Nephron progenitor cell (in vitro differentiated cells): Measurements from ENCODE around the gene ERCC6.

Experiments
- DNase-seq: peaks from one replicate; pipeline ENCODE4 v3.0.0; 2021
- H3K27ac Mint-ChIP-seq: 2 replicates; pipeline ENCODE4 v1.8.0; 2021; ENCODE audit warnings: mild to moderate bottlenecking, moderate library complexity, mixed read lengths
- H3K27me3 Mint-ChIP-seq: 2 replicates; pipeline ENCODE4 v1.8.0; 2021; ENCODE audit warnings: mild to moderate bottlenecking, low read depth, mixed read lengths; ENCODE audit not compliant: poor library complexity
- H3K36me3 Mint-ChIP-seq: 2 replicates; pipeline ENCODE4 v1.8.0; 2021; ENCODE audit warnings: low read depth, mixed read lengths
- H3K4me1 Mint-ChIP-seq: 2 replicates; pipeline ENCODE4 v1.8.0; 2021; ENCODE audit warnings: mixed read lengths
- H3K4me3 Mint-ChIP-seq: 2 replicates; pipeline ENCODE4 v1.8.0; 2021; ENCODE audit warnings: mild to moderate bottlenecking, moderate library complexity, mixed read lengths
- H3K9me3 Mint-ChIP-seq: 2 replicates; pipeline ENCODE4 v1.8.0; 2021; ENCODE audit warnings: mild to moderate bottlenecking, moderate library complexity, mixed read lengths
- TF ChIP-seq, protein P1 (sequence below): fragments of 200-600 bp; sonication (generic); IDR thresholded peaks from 2 replicates; pipeline ENCODE4 v1.5.0; 2021; ENCODE audit warnings: antibody characterized with exemption

ERCC6 gene

DNA sequence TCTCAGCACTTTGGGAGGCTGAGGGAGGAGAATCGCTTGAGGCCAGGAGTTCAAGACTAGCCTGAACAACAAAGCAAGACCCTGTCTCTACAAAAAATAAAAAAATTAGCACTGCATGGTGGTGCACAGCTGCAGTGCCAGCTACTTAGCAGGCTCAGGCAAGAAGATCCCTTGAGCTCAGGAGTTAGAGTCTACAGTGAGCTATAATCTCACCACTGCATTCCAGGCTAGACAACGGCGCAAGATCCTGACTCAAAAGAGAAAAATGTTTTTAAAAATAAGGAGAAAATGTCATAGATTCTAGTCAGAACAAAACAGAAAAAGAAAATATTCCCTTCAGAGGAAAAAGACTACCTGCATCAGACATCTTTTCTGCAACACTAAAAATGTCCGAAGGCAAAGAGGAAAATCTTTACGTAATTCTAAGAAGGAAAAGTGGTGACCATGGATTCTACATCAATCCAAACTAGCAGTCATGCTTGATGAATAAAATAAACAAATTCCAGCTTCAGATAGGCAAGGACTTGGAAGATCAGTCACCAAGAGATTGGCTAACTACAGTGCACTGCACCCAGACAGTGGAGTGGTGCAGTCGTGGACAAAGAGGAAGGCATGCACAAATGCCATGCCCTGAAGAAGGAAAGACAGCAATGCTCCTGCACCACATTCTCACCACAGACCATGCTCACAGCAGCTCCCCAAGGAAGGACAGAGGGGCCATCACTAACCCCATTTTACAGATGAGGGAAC, 54.3 kb downstream of the ERCC6 start:
- H3K36me3 Mint-ChIP-seq, result peaks cover 36% of the 10 kb centered on the region
- peaks cover 19% of the 10 kb centered on the region for H3K9me3 Mint-ChIP-seq
- TF ChIP-seq, protein P1, sequence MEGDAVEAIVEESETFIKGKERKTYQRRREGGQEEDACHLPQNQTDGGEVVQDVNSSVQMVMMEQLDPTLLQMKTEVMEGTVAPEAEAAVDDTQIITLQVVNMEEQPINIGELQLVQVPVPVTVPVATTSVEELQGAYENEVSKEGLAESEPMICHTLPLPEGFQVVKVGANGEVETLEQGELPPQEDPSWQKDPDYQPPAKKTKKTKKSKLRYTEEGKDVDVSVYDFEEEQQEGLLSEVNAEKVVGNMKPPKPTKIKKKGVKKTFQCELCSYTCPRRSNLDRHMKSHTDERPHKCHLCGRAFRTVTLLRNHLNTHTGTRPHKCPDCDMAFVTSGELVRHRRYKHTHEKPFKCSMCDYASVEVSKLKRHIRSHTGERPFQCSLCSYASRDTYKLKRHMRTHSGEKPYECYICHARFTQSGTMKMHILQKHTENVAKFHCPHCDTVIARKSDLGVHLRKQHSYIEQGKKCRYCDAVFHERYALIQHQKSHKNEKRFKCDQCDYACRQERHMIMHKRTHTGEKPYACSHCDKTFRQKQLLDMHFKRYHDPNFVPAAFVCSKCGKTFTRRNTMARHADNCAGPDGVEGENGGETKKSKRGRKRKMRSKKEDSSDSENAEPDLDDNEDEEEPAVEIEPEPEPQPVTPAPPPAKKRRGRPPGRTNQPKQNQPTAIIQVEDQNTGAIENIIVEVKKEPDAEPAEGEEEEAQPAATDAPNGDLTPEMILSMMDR, result no peak
- DNase-seq, result no peak
- no peak overlapping the region for H3K4me3 Mint-ChIP-seq
- peaks cover 53% of the 10 kb centered on the region for H3K4me1 Mint-ChIP-seq
- H3K27ac Mint-ChIP-seq, result no peak overlapping the region
- peaks cover 6% of the 10 kb centered on the region for H3K27me3 Mint-ChIP-seq

DNA sequence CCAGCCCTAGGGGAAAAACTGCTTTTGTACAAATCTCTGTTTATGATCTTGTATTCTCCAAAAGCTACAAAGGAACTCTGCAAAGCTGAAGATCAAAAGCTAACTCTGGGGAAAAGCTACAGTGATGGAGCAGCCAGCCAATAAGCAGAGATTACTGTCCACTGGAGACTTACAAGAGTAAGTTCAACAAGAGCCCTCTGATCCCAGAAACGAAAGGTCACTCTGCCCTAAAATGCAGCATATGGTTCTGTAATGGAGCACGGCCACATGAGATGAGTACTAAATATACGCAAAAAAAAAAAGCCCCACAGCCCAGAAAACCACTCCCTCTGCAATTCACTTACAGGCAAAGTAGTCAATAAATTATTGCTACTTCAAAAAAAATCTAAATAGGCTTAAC, 60.1 kb downstream of the ERCC6 start:
- Mint-ChIP-seq H3K36me3 (peaks cover 89% of the 10 kb centered on the region), H3K27me3 (peaks cover 9% of the 10 kb centered on the region), H3K4me3 (no peak overlapping the region), H3K27ac (peak overlapping the region; percentile 24), H3K9me3 (peaks cover 19% of the 10 kb centered on the region), H3K4me1 (peaks cover 16% of the 10 kb centered on the region)
- DNase-seq, result no peak
- TF ChIP-seq, protein P1, result no peak

DNA sequence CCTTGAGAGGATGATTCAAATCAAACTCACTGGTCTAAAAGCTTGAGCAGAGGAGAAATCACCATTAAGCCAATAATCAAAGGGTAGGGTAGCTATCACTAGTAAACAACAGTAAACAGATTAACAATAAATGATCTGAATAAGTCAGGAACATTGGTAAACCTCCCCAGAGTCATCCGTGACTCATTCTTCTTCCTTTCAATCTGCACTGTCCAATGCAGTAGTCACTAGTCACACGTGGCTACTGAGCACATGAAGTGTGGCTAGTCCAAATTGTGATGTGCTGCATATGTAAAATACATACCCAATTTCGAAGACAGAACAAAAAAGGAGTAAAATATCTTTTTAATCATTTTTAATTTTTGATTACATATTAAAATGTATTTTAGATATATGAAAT, 64.0 kb downstream of the ERCC6 start:
- no peak for DNase-seq
- no peak overlapping the region for H3K27ac Mint-ChIP-seq
- TF ChIP-seq, protein P1, result no peak
- H3K36me3 Mint-ChIP-seq, result peaks cover 87% of the 10 kb centered on the region
- H3K4me1 Mint-ChIP-seq, result peaks cover 16% of the 10 kb centered on the region
- H3K9me3 Mint-ChIP-seq, result no peaks in the 10 kb centered on the region
- H3K4me3 Mint-ChIP-seq, result no peak overlapping the region
- peaks cover 3% of the 10 kb centered on the region for H3K27me3 Mint-ChIP-seq

DNA sequence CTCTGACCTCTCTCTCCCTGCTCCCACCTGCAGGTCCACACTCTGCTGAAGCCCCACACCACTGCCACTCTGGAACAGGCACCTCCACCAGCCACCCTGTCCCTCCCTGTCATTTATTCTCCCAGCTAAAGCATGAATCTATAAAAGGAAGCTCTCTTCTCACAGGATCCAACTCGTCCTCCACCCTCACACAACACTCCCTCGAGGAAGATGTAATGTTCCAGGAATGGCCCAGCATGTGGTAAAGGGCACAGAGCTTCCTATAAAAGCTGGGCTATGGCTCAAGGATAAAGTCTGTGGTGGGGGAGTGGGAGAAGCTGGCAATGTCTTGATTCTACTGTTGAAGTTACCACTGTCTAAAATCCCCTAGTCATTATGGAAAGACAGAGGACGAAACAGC, 67.4 kb downstream of the ERCC6 start:
- H3K27me3 Mint-ChIP-seq, result peaks cover 3% of the 10 kb centered on the region
- no peak overlapping the region for H3K4me3 Mint-ChIP-seq
- DNase-seq, result no peak
- H3K4me1 Mint-ChIP-seq, result no peaks in the 10 kb centered on the region
- TF ChIP-seq, protein P1, result no peak
- H3K9me3 Mint-ChIP-seq, result no peaks in the 10 kb centered on the region
- H3K27ac Mint-ChIP-seq, result peak overlapping the region; percentile 18
- H3K36me3 Mint-ChIP-seq, result peaks cover 69% of the 10 kb centered on the region

DNA sequence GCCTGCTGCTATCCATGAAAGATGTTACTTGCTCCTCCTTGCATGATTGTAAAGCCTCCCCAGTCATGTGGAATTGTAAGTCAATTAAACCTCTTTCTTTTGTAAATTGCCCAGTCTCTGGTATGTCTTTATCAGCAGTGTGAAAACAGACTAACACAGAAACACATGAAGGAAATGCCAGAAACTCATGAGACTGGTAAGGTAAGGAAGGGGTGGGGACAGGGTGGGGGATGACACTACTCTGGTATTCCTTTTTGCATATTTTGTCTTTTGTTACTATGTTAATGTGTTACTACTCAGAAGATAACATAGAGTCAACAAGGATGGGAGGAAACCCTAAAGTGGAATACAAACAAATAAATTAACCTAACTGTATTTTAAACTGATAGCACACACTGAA, 73.2 kb downstream of the ERCC6 start:
- Mint-ChIP-seq H3K4me1 (no peaks in the 10 kb centered on the region), H3K36me3 (peaks cover 76% of the 10 kb centered on the region), H3K27ac (no peak overlapping the region), H3K27me3 (no peaks in the 10 kb centered on the region), H3K4me3 (no peak overlapping the region), H3K9me3 (peaks cover 30% of the 10 kb centered on the region)
- TF ChIP-seq, protein P1, result no peak
- no peak for DNase-seq
